Glutamatergic neuron (in vitro differentiated cells): ENCODE results near the gene ZNF575. TPM values are rescaled to one million over a fixed set of nuclear protein-coding genes. Genes with fewer than 3 reads are reported as not detected.

Experiments used
- DNase-seq: peaks from one replicate; pipeline ENCODE4 v3.0.0; 2022
- H3K27ac Mint-ChIP-seq: one replicate; pipeline ENCODE4 v1.8.0; 2020; ENCODE audit warnings: mild to moderate bottlenecking, mixed read lengths, inconsistent platforms; ENCODE audit not compliant: unreplicated experiment
- H3K27me3 Mint-ChIP-seq: one replicate; pipeline ENCODE4 v1.8.0; 2020; ENCODE audit warnings: mild to moderate bottlenecking, moderate library complexity, mixed read lengths, inconsistent platforms; ENCODE audit not compliant: unreplicated experiment
- H3K36me3 Mint-ChIP-seq: one replicate; pipeline ENCODE4 v1.8.0; 2020; ENCODE audit warnings: mild to moderate bottlenecking, mixed read lengths, inconsistent platforms; ENCODE audit not compliant: unreplicated experiment
- H3K4me1 Mint-ChIP-seq: one replicate; pipeline ENCODE4 v1.8.0; 2020; ENCODE audit warnings: mild to moderate bottlenecking, low read depth, mixed read lengths, inconsistent platforms; ENCODE audit not compliant: unreplicated experiment
- H3K4me3 Mint-ChIP-seq: one replicate; pipeline ENCODE4 v1.8.0; 2020; ENCODE audit warnings: mild to moderate bottlenecking, mixed read lengths, inconsistent platforms; ENCODE audit not compliant: unreplicated experiment
- H3K9me3 Mint-ChIP-seq: one replicate; pipeline ENCODE4 v1.8.0; 2020; ENCODE audit warnings: mild to moderate bottlenecking, moderate library complexity, mixed read lengths, inconsistent platforms; ENCODE audit not compliant: unreplicated experiment
- total RNA-seq: library from RNA; stranded (reverse); fragmentation: NEBNext Ultra II Directional; extraction: Animal tissue kit (Norgen Biotek cat#: 25700); gene quantifications from one replicate; pipeline ENCODE4 v1.2.1, GENCODE V29; 2021; ENCODE audit not compliant: unreplicated experiment
- TF ChIP-seq, protein P1 (sequence below): fragments of 200-600 bp; sonication (generic); IDR thresholded peaks from one replicate; pipeline ENCODE4 v1.5.0; 2021; ENCODE audit not compliant: partially characterized antibody, unreplicated experiment

Gene ZNF575
- total RNA-seq, 1 donor from 2014 or later: 2.0 TPM

GRCh38 chr19:43575955-43576878 is 43.2 kb downstream of the ZNF575 start:
- no peaks in the 10 kb centered on the region for H3K36me3 Mint-ChIP-seq
- DNase-seq: no peak
- peaks cover 12% of the 10 kb centered on the region for H3K9me3 Mint-ChIP-seq
- H3K4me3 Mint-ChIP-seq: peak overlapping the region; percentile 100
- H3K27me3 Mint-ChIP-seq: peaks cover 5% of the 10 kb centered on the region
- H3K27ac Mint-ChIP-seq: peak overlapping the region; percentile 73
- TF ChIP-seq, protein P1, sequence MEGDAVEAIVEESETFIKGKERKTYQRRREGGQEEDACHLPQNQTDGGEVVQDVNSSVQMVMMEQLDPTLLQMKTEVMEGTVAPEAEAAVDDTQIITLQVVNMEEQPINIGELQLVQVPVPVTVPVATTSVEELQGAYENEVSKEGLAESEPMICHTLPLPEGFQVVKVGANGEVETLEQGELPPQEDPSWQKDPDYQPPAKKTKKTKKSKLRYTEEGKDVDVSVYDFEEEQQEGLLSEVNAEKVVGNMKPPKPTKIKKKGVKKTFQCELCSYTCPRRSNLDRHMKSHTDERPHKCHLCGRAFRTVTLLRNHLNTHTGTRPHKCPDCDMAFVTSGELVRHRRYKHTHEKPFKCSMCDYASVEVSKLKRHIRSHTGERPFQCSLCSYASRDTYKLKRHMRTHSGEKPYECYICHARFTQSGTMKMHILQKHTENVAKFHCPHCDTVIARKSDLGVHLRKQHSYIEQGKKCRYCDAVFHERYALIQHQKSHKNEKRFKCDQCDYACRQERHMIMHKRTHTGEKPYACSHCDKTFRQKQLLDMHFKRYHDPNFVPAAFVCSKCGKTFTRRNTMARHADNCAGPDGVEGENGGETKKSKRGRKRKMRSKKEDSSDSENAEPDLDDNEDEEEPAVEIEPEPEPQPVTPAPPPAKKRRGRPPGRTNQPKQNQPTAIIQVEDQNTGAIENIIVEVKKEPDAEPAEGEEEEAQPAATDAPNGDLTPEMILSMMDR: no peak
- H3K4me1 Mint-ChIP-seq: peaks cover 10% of the 10 kb centered on the region

DNA sequence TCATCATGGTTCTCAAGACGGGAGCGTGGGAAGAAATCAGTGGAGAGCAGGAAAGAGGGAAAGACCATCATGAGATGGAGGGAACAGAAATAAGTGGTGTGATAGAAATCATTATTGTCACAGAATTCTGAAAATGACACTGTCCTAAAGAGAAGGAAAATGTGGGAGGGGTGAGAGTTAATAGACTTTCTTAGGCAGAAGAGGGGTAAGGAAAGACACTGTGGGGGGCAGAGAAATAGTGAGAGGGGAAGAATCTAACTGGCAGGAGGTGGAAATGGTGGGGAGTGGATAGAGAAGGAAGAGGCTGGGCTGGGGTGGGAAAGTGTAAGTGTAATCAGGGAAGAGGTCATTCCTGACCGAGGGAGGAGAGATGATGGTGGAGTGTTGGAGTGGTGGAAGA is 45.8 kb downstream of the ZNF575 start:
- Mint-ChIP-seq H3K27ac (no peak overlapping the region), H3K4me1 (peaks cover 1% of the 10 kb centered on the region), H3K27me3 (peaks cover 5% of the 10 kb centered on the region), H3K4me3 (peak overlapping the region; percentile 53), H3K9me3 (peaks cover 12% of the 10 kb centered on the region), H3K36me3 (no peaks in the 10 kb centered on the region)
- TF ChIP-seq, protein P1: no peak
- no peak for DNase-seq

GRCh38 chr19:43581467-43581866 is 48.5 kb downstream of the ZNF575 start:
- peaks cover 4% of the 10 kb centered on the region for H3K36me3 Mint-ChIP-seq
- H3K27ac Mint-ChIP-seq: no peak overlapping the region
- TF ChIP-seq, protein P1: no peak
- DNase-seq: no peak
- peaks cover 4% of the 10 kb centered on the region for H3K27me3 Mint-ChIP-seq
- H3K4me1 Mint-ChIP-seq: no peaks in the 10 kb centered on the region
- no peak overlapping the region for H3K4me3 Mint-ChIP-seq
- peaks cover 7% of the 10 kb centered on the region for H3K9me3 Mint-ChIP-seq

DNA sequence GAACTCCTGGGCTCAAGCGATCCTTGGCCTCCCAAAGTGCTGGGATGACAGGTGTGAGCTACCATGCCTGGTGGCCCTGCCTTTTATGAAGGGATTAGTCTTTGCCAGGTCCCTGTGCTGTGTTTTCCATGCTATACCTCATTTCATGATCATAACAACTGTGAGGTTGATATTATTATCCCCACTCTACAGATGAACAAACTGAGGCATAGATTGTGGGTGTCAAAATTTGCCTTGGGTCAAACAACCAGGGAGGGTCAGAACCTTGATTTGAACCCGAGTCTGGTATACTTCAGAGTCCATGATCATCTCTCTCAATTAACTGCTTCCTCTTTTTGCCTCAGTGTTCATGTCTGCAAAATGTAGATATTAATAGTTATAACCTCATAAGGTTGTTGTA is 49.5 kb downstream of the ZNF575 start:
- Mint-ChIP-seq H3K4me1 (no peaks in the 10 kb centered on the region), H3K27ac (no peak overlapping the region), H3K4me3 (no peak overlapping the region), H3K27me3 (peaks cover 4% of the 10 kb centered on the region), H3K36me3 (peaks cover 5% of the 10 kb centered on the region), H3K9me3 (peaks cover 7% of the 10 kb centered on the region)
- TF ChIP-seq, protein P1: no peak
- DNase-seq: no peak

DNA sequence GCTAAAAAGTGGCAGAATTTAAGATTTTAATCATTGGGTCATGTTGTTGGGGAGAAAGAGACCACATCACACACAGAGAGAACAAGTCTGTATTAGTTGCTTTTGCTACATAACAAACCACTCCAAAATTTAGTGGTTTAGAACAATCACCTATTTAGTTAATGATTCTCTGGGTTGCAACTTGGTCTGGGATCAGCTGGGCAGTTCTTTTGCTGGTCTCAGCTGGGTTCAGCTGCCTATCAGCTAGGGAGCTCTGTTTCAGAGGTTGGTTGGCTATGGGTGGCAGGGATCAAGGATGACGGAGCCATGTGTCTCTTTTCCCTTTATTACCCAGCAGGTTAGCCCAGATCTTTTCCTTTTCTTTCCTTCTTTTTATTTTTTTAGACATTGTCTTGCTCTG is 51.5 kb downstream of the ZNF575 start:
- Mint-ChIP-seq H3K27ac (no peak overlapping the region), H3K27me3 (peaks cover 5% of the 10 kb centered on the region), H3K4me1 (no peaks in the 10 kb centered on the region), H3K36me3 (peaks cover 5% of the 10 kb centered on the region), H3K9me3 (peaks cover 4% of the 10 kb centered on the region), H3K4me3 (no peak overlapping the region)
- DNase-seq: no peak
- TF ChIP-seq, protein P1: no peak
